Measurements from ENCODE around the gene SPHK2.
"Not testable (repeated sequence)": the region's sequence is repeated elsewhere in the genome, so short reads cannot be mapped to it uniquely, and the experiment has no call there.

The SPHK2 gene

GRCh38 chr19:48624791-48625723 lies 5.8 kb downstream of the SPHK2 start:
- peak; percentile 32 for DNase-seq

- no peak for DNase-seq
Measured at GRCh38 chr19:48625891-48626327, 6.6 kb downstream of the SPHK2 start.

GRCh38 chr19:48627201-48627864 lies 8.0 kb downstream of the SPHK2 start:
- DNase-seq = no peak

GRCh38 chr19:48627865-48628314 lies 8.6 kb downstream of the SPHK2 start:
- no peak for DNase-seq

- DNase-seq = no peak
Measured at GRCh38 chr19:48628486-48629296, 9.4 kb downstream of the SPHK2 start.

GRCh38 chr19:48629297-48629598 lies 9.9 kb downstream of the SPHK2 start:
- no peak for DNase-seq

GRCh38 chr19:48629599-48630295 lies 10.4 kb downstream of the SPHK2 start:
- DNase-seq = peak; percentile 97

- DNase-seq = no peak
Measured at GRCh38 chr19:48630296-48631063, 11.2 kb downstream of the SPHK2 start.

GRCh38 chr19:48631225-48631624 lies 11.9 kb downstream of the SPHK2 start:
- no peak for DNase-seq

GRCh38 chr19:48632286-48632685 lies 13.0 kb downstream of the SPHK2 start:
- not testable (repeated sequence) for DNase-seq

GRCh38 chr19:48632692-48633147 lies 13.4 kb downstream of the SPHK2 start:
- no peak for DNase-seq

GRCh38 chr19:48633148-48634035 lies 14.1 kb downstream of the SPHK2 start:
- no peak for DNase-seq

GRCh38 chr19:48634036-48634342 lies 14.7 kb downstream of the SPHK2 start:
- no peak for DNase-seq

- peak; percentile 99 for DNase-seq
Measured at GRCh38 chr19:48634424-48635262, 15.3 kb downstream of the SPHK2 start.

GRCh38 chr19:48635263-48635965 lies 16.1 kb downstream of the SPHK2 start:
- DNase-seq = peak; percentile 89

- peak; percentile 64 for DNase-seq
Measured at GRCh38 chr19:48635966-48636858, 16.9 kb downstream of the SPHK2 start.

- peak; percentile 83 for DNase-seq
Measured at GRCh38 chr19:48636859-48637448, 17.6 kb downstream of the SPHK2 start, which contains the start of gene DBP. TSS of gene DBP (minus strand) at chr19:48637379. CDS start at chr19:48636994, 385 bp downstream.
